HG03575 (cell line): ENCODE results near the gene DAB1.

ENCODE experiments used
- ATAC-seq: cut with Tn5 transposase; IDR thresholded peaks from one replicate; pipeline ENCODE4 v1.9.1; 2021; ENCODE audit not compliant: unreplicated experiment, insufficient number of reproducible peaks, low FRiP score; ENCODE audit errors: extremely low read depth

DAB1 gene

GRCh38 chr1:57423656-57424211 lies at the start of gene DAB1:
Gene DAB1 (minus strand): TSS chr1:57424060. CDS start chr1:57291030, 133,030 bp downstream.
- no peak for ATAC-seq

GRCh38 chr1:57473448-57473847 lies 49.6 kb upstream of the DAB1 start:
- ATAC-seq = no peak

- no peak for ATAC-seq
Measured at GRCh38 chr1:57471995-57472394, 48.1 kb upstream of the DAB1 start.

GRCh38 chr1:57470036-57470435 lies 46.2 kb upstream of the DAB1 start:
- no peak for ATAC-seq

- ATAC-seq = no peak
Measured at GRCh38 chr1:57468641-57469523, 45.0 kb upstream of the DAB1 start.

- no peak for ATAC-seq
Measured at GRCh38 chr1:57467830-57468229, 44.0 kb upstream of the DAB1 start.

- no peak for ATAC-seq
Measured at GRCh38 chr1:57464756-57465155, 40.9 kb upstream of the DAB1 start.

GRCh38 chr1:57463343-57463742 lies 39.5 kb upstream of the DAB1 start:
- no peak for ATAC-seq

GRCh38 chr1:57461405-57461804 lies 37.5 kb upstream of the DAB1 start:
- ATAC-seq = no peak

- ATAC-seq = no peak
Measured at GRCh38 chr1:57451516-57451915, 27.7 kb upstream of the DAB1 start.

- no peak for ATAC-seq
Measured at GRCh38 chr1:57450981-57451380, 27.1 kb upstream of the DAB1 start.

- ATAC-seq = no peak
Measured at GRCh38 chr1:57447551-57447950, 23.7 kb upstream of the DAB1 start.

GRCh38 chr1:57443004-57443403 lies 19.1 kb upstream of the DAB1 start:
- ATAC-seq = no peak

GRCh38 chr1:57440096-57440495 lies 16.2 kb upstream of the DAB1 start:
- no peak for ATAC-seq

GRCh38 chr1:57431400-57431799 lies 7.5 kb upstream of the DAB1 start:
- ATAC-seq = no peak

GRCh38 chr1:57424231-57425027 lies 569 bp upstream of the DAB1 start:
- ATAC-seq = no peak

GRCh38 chr1:57423135-57423655 lies 665 bp downstream of the DAB1 start:
- no peak for ATAC-seq

- ATAC-seq = no peak
Measured at GRCh38 chr1:57422271-57423134, 1.4 kb downstream of the DAB1 start.

- no peak for ATAC-seq
Measured at GRCh38 chr1:57421806-57422205, 2.1 kb downstream of the DAB1 start.
